H7 (cell line): Measurements from ENCODE around the gene ITGB3. TPM values are rescaled to one million over a fixed set of nuclear protein-coding genes. Genes with fewer than 3 reads are reported as not detected.

Experiments
- DNase-seq: peaks from one replicate; pipeline ENCODE4 v3.0.0; 2012
- H3K27me3 ChIP-seq: 2 replicates; pipeline ENCODE4 v1.6.0; 2011; ENCODE audit warnings: mild to moderate bottlenecking, low read length; ENCODE audit not compliant: control insufficient read depth, insufficient read depth
- H3K36me3 ChIP-seq: replicated peaks from 2 replicates; pipeline ENCODE4 v1.5.1; 2011; ENCODE audit warnings: low read length; ENCODE audit not compliant: control insufficient read depth, insufficient read depth
- H3K4me3 ChIP-seq: 2 replicates; pipeline ENCODE4 v1.5.1; 2011; ENCODE audit warnings: low read depth, mild to moderate bottlenecking, control low read depth, low read length, moderate library complexity; ENCODE audit not compliant: insufficient read depth
- total RNA-seq: library from RNA; depleted of rRNA; stranded (reverse); fragments of >200 nt; shearing (Covaris generic); gene quantifications from 2 replicates; pipeline ENCODE4 v1.2.3, GENCODE V29; 2014

Gene ITGB3
- total RNA-seq, 1 experiment from 2014 or later = 0.35 TPM

DNA sequence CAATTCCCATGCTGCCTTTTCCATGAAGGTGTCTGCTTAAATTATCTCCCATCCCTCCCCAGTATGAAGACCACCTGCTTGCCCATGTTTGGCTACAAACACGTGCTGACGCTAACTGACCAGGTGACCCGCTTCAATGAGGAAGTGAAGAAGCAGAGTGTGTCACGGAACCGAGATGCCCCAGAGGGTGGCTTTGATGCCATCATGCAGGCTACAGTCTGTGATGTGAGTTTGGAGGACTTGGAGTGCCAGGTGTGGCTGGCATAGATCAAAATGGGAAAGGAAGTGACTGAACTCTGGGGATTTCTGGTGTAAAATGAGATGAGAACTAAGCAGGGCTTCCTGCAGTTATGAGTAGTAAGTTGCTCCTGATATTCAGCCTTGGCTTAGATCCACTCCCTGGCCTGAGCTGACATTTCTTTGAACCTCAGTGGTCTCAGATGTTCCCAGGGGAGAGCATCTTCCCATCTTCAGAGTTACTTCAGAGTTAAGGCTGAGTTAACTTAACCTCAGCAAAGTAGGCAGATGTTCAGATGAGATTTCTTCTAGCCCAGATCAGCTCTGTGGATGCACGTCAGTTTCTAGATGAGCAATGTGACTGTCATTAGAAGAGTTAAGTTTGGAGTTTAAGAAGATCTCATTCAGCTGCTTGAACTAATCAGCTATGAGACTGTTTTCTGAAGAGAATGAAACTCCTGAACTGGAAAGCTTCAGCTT, 32.7 kb downstream of the ITGB3 start:
- DNase-seq = no peak
- no peak overlapping the region for H3K4me3 ChIP-seq
- H3K36me3 ChIP-seq = no peaks in the 10 kb centered on the region
- peaks cover 8% of the 10 kb centered on the region for H3K27me3 ChIP-seq

DNA sequence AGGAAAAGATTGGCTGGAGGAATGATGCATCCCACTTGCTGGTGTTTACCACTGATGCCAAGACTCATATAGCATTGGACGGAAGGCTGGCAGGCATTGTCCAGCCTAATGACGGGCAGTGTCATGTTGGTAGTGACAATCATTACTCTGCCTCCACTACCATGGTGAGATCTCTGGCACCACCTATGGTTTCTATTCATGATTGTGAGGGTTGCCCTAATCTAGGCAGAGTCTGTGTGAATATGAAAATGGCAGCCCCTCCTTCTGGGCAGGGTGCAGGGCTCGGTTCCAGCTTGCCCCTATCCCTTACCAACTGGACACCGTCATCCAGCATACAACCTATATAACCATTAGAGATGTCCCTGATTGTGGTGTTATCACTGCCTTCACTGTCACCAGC, 33.4 kb downstream of the ITGB3 start:
- DNase-seq = no peak
- Histone ChIP-seq H3K27me3 (peaks cover 8% of the 10 kb centered on the region), H3K36me3 (no peaks in the 10 kb centered on the region), H3K4me3 (no peak overlapping the region)

DNA sequence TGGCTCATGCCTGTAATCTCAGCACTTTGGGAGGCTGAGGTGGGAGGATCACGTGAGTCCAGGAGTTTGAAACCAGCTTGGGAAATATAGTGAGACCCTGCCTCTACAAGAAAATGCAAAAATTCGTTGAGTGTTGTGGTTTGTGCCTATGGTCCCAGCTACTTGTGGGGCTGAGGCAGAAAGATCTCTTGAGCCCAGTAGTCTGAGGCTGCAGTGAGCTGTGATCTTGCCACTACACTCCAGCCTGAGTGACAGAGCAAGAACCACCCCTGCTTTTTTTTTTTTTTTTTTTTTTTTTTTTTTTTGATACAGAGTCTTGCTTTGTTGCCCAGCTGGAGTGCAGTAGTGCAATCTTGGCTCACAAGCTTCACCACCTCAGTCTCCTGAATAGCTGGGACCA, 34.0 kb downstream of the ITGB3 start:
- H3K4me3 ChIP-seq = no peak overlapping the region

DNA sequence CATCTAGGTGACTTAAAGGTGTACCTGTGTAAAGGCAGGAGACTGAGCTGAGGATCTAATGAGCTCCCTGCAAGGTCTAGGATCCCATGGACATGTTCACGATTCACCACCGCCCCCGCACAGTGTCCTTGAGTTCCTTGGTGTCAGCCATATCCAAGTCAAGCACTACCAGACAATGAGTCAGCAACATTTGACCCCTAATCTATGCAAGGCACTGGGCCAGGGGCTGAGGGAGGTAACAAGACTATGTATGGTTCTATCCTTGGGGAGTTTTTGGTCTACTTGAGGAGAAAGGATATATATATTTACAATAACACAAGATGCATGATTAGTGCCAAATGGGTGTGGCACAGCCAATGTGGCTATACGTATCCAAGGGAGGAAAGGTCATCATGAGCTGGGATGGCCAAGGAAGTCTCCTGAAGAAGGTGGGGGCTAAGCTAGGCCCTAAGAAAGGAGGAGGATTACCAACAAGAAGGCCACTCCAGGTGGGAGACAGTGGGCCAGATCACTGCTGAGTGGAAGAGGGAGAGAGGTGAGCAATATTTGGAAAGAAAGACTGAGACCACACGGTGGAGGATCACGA, 35.0 kb downstream of the ITGB3 start:
- Histone ChIP-seq H3K36me3 (no peaks in the 10 kb centered on the region), H3K4me3 (no peak overlapping the region), H3K27me3 (peaks cover 8% of the 10 kb centered on the region)
- no peak for DNase-seq

More for the DNA sequence above, 34.0 kb downstream of the ITGB3 start:
- no peak for DNase-seq
- no peaks in the 10 kb centered on the region for H3K36me3 ChIP-seq
- peaks cover 8% of the 10 kb centered on the region for H3K27me3 ChIP-seq

DNA sequence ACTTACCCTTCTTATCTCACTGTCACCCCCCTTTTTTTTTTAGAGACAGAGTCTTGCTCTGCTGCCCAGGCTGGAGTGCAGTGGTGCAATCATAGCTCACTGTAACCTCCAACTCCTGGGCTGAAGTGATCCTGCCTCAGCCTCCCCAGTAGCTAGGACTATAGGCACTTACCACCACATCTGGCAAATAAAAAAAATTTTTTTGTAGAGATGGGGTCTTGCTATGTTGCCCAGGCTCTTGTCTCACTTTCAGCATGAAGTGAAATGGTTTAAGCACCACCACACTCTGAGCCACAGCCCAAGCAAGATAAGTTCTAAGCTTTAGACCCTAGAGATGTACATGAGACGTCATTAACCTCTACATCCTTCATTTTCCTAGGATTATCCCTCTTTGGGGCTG, 35.7 kb downstream of the ITGB3 start:
- Histone ChIP-seq H3K36me3 (no peaks in the 10 kb centered on the region), H3K4me3 (no peak overlapping the region), H3K27me3 (peaks cover 8% of the 10 kb centered on the region)
- no peak for DNase-seq

DNA sequence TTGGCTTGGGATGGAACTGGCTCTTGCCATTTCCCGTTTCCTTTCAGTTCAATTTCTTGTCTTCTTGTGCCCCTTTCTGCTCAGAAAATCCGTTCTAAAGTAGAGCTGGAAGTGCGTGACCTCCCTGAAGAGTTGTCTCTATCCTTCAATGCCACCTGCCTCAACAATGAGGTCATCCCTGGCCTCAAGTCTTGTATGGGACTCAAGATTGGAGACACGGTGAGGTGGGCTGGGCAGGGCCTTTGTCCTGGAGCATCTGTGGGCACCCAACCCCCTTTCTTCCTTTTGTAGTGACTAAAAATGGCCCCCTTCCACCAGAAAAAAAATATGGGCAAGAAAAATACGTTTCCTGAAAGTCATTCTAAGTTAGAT, 37.2 kb downstream of the ITGB3 start:
- no peak overlapping the region for H3K4me3 ChIP-seq
- H3K36me3 ChIP-seq = no peaks in the 10 kb centered on the region
- peaks cover 9% of the 10 kb centered on the region for H3K27me3 ChIP-seq
- no peak for DNase-seq

DNA sequence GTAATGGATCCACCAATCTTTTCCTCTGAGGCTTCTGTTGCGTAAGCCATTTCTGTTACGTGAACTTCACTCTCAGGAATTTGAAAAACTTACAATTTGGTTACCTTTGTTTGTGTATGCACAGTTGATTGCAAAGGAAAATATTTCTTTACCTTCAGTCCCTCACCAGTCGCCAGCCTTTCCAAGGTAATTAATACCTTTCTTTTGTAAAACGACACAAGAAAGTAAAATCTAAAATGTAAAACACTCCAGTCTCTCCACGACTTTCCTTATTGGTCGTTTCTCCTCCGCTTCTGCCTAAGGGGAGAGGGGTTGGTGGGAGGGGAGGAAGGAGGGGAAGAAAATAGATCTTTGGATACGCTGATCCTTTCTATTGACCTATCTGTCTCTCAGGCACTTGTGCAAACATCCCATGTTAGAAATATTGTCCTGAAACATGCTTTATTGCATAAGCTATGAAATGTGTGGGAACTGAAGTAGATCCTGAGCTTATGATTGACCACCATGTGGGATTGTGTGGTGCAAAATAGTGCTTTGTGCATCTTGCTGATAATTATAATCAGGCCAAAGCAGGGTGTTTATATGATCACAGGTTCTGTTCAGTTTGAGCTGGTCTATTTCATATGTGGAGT, 37.7 kb downstream of the ITGB3 start:
- Histone ChIP-seq H3K27me3 (peaks cover 9% of the 10 kb centered on the region), H3K36me3 (no peaks in the 10 kb centered on the region), H3K4me3 (no peak overlapping the region)
- DNase-seq = no peak

DNA sequence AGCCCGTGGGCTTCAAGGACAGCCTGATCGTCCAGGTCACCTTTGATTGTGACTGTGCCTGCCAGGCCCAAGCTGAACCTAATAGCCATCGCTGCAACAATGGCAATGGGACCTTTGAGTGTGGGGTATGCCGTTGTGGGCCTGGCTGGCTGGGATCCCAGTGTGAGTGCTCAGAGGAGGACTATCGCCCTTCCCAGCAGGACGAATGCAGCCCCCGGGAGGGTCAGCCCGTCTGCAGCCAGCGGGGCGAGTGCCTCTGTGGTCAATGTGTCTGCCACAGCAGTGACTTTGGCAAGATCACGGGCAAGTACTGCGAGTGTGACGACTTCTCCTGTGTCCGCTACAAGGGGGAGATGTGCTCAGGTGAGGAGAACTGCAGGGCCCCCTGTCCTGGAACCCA, 38.6 kb downstream of the ITGB3 start:
- H3K36me3 ChIP-seq = no peaks in the 10 kb centered on the region
- DNase-seq = no peak
- H3K27me3 ChIP-seq = peaks cover 9% of the 10 kb centered on the region
- H3K4me3 ChIP-seq = no peak overlapping the region

DNA sequence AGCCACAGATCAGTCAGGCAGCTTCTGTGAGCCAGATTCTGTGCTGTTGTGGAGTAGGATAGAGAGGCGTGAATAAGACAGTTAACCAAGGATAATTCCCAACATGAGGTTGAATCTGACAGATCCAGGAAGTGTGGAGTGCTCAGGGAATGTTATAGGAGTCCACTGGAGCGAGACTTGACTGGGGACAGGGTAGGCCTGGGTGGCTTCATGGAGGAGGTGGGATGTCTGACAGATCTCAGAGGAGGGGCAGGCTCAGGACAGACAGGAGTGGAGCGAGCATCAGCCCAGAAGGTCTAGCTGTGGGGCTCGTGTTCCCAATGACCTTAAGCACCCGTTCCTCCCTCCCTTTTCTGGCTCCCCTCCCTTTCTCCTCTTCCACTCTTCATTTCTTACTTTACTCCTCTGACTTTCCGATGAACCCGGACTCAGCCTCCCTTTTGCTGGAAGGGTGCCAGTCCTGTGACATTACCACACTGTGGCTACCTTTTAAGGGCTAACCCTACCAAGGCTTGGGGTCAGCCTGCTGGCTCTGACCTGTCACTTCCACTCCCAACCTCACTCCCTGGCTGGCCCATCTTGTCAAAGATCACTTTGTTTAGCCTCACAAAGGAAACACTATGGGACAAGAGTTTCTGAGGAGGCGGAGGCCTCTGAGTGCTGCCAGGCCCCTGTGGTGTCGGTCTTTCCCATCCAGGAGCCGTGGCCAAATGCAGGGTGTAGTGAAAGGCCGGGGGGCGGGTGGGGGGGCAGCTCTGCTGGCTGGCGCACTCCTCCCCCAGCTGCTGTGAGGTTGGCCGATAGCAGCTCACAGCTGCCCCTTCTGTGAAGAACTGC, 41.6 kb downstream of the ITGB3 start:
- no peaks in the 10 kb centered on the region for H3K36me3 ChIP-seq
- H3K4me3 ChIP-seq = no peak overlapping the region
- peak; percentile 47 for DNase-seq
- peaks cover 5% of the 10 kb centered on the region for H3K27me3 ChIP-seq

DNA sequence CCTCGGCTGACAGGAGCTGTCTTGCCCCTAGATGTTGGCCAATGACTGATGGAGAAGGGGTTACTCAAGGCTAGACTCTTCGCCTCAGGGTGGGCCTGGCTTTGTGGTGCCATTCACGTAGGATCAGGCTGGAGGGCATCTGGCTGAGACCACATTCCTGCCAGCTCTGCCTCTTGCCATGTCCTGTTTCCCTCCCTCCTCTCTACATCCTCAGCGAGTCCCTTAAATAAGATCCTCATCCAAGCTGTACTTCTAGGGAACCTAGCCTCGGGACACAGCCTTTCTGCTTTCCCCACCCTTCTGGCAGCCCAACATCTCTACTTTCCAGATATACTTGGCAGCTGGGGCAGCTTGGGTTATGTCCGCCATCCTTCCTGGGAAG, 42.2 kb downstream of the ITGB3 start:
- H3K27me3 ChIP-seq = 0 out of 2 replicates have a peak, but pooled peaks cover 1% of the 10 kb centered on the region
- no peak overlapping the region for H3K4me3 ChIP-seq
- DNase-seq = no peak
- H3K36me3 ChIP-seq = no peaks in the 10 kb centered on the region

DNA sequence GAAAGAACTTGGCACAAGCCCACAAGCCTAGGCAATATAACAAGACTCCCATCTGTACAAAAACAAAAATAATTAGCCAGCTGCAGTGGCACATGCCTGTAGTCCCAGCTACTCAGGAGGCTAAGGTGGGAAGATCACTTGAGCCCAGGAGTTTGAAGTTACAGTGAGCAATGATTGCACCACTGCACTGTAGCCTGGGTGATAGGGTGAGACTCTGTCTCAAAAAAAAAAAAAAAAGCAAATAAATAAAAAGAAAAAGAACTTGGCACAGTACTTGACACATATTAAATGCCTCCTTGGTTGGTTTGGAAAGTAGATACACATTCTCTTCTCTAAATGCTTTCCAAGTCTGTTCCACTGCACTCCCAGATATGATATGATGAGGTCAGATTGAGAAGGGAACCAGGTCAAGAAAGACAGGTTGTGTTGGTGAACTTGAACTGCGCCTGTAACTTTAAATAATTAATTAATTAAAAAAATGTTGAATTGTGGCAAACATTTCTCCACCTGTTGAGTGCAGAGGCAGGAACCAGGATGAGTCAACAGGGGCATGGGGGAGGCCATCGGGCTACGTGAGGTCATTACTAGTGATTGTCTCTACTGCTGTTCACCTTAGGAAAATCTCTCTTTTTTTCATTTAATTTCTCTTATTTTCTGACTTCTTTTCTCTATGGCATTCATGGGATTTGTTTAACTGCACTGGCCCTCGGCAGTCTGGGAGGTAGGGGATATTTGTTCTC, 44.2 kb downstream of the ITGB3 start:
- DNase-seq = no peak
- Histone ChIP-seq H3K27me3 (0 out of 2 replicates have a peak, but pooled peaks cover 1% of the 10 kb centered on the region), H3K36me3 (no peaks in the 10 kb centered on the region), H3K4me3 (no peak overlapping the region)

DNA sequence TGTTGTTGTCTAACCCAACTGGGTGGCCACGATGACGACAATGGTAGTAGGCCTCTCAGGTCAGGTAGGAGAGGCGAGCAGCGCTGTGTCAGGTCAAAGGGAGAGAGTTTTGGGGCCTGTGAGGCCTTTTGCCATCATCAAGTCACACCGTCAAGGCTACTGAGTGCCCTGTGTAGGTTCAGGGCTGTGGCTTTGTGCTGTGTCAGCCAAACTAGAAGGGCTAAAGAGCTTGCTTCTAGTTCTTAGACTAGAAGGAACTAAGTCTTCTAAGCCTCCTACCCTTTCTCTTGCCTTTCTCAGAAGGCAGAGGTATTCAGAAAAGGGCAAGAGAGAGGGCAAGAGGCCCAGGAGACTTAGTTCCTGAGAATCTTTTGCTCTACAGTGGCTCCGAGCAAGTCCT, 45.1 kb downstream of the ITGB3 start:
- no peak overlapping the region for H3K4me3 ChIP-seq
- no peak for DNase-seq
- H3K36me3 ChIP-seq = no peaks in the 10 kb centered on the region
- H3K27me3 ChIP-seq = 0 out of 2 replicates have a peak, but pooled peaks cover 1% of the 10 kb centered on the region

DNA sequence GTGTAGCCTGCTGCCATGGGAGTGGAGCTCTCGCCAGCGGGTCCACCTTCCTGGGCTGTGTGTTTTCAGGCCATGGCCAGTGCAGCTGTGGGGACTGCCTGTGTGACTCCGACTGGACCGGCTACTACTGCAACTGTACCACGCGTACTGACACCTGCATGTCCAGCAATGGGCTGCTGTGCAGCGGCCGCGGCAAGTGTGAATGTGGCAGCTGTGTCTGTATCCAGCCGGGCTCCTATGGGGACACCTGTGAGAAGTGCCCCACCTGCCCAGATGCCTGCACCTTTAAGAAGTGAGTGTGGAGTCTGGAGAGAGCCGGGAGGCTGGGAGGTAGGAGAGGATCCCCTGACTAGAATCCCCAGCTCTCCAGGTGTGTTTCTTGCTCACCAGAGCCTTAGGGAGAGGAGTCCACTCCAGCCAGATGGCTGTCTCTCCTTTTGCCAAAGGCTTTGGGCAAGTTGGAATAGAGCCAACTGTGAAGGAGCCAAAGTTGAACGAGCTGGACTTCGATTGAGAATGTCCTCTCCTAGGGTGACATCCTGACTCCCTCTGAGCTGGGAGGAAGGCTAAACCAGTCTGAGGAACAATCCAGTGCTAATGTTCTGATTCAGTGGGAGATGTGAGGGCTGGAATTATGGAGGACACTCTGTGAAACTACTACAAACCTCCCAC, 45.7 kb downstream of the ITGB3 start:
- Histone ChIP-seq H3K27me3 (0 out of 2 replicates have a peak, but pooled peaks cover under 1% of the 10 kb centered on the region), H3K4me3 (no peak overlapping the region), H3K36me3 (no peaks in the 10 kb centered on the region)
- DNase-seq = no peak

DNA sequence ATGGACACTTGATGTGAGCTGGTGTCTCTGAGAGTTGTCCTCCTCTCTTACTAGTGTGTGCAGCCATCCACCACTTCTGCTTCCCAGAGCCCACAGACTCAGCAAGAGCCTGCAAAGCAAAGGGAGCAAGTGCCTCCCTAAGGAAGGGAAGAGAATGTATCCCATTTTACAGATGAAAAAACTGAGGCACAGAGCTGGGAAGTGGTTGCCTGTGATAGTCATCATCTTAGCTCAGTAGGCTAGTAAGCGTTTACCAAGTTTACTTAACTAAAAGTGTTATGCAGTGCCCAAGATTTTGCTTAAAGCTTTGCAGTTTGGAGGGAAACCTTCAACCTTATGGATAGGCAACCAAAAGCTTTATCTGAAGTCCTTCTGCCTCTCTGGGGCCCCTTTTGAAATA, 47.1 kb downstream of the ITGB3 start:
- Histone ChIP-seq H3K36me3 (no peaks in the 10 kb centered on the region), H3K27me3 (no peaks in the 10 kb centered on the region), H3K4me3 (no peak overlapping the region)
- no peak for DNase-seq
